ENCODE data around the gene POLR3G.

Gene POLR3G

DNA sequence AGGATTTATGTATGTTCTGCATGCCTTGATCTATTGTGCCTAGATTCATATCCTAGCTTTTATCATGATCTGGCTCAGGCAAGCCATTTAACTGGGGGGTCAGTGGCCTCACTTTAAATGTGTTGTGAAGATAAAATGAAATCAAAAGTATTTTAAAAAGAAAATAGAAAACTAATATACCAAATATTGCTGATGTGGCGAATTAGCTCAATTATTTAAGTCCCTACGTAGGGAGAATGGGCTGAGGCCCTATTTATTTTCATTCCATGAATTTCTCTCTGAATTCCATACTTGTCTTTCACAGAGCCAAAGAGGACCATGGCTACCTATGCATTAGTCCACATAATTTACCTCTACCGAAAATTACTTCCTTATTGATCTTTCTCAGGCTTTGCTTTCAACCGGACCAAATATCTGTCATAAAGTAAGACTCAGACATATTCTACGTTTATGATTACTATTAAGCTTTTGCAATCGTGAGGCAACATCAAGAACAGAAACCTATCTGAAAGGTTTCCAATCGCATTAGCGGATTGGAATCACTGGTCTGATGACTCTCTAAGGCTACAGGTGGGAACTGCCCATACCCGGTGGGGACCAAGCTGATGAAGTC, 1.8 kb upstream of the POLR3G start:
- peak overlapping the region; percentile 89 for H3K27ac ChIP-seq
- no peak for TF ChIP-seq CTCF (conservative IDR thresholded peaks at IDR 0.05)
- no peak for TF ChIP-seq ZFX (IDR thresholded peaks at IDR 0.05)

- TF ChIP-seq ZFX (IDR thresholded peaks at IDR 0.05) (peak; percentile 88), CTCF (conservative IDR thresholded peaks at IDR 0.05) (no peak)
- peak overlapping the region; percentile 89 for H3K27ac ChIP-seq
Observed at GRCh38 chr5:90473396-90474234, 1.0 kb upstream of the POLR3G start.

GRCh38 chr5:90475436-90475980, 844 bp downstream of the POLR3G start:
- H3K27ac ChIP-seq = no peak overlapping the region
- TF ChIP-seq CTCF (conservative IDR thresholded peaks at IDR 0.05) = no peak
- no peak for TF ChIP-seq ZFX (IDR thresholded peaks at IDR 0.05)

GRCh38 chr5:90476391-90476790, 1.7 kb downstream of the POLR3G start:
- no peak overlapping the region for H3K27ac ChIP-seq
- TF ChIP-seq CTCF (conservative IDR thresholded peaks at IDR 0.05) (no peak), ZFX (IDR thresholded peaks at IDR 0.05) (no peak)

DNA sequence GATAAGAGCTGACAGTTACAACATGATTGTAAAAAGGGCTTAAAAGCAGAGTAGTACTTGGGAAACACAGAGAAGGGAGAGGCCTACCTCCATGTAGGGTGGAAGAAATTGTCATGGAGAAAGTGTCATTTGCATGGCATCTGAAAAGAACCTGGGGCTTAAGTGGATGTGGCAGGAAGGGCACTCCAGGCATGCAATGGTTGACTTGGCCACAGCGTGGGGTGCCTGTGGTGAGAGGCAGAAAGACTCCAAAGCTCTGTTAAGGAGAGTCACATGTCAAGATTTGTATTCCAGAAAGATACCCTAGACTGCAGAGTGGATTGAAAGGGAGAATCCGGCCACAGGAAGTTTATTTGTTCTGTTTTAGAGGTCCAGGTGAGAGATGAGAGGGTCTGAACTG, 2.4 kb downstream of the POLR3G start:
- no peak for TF ChIP-seq ZFX (IDR thresholded peaks at IDR 0.05)
- TF ChIP-seq CTCF (conservative IDR thresholded peaks at IDR 0.05) = no peak
- no peak overlapping the region for H3K27ac ChIP-seq

- TF ChIP-seq CTCF (conservative IDR thresholded peaks at IDR 0.05) (no peak), ZFX (IDR thresholded peaks at IDR 0.05) (no peak)
- no peak overlapping the region for H3K27ac ChIP-seq
Observed at GRCh38 chr5:90477621-90478215, 3.1 kb downstream of the POLR3G start.
